ENCODE measurements around the gene PHC1. TPM values are rescaled to one million over a fixed set of nuclear protein-coding genes. Genes with fewer than 3 reads are reported as not detected.

Gene PHC1
- total RNA-seq, 2 donors from 2014 or later: 50.1 to 55.9 TPM

GRCh38 chr12:8890313-8891085 lies 23.8 kb upstream of the PHC1 start:
- no peak for DNase-seq (ENCODE audit: low spot score)
- Histone ChIP-seq H3K36me3 (no peaks in the 10 kb centered on the region), H3K27me3 (replicated peaks; ENCODE audit: insufficient read depth) (no peaks in the 10 kb centered on the region), H3K9me3 (no peaks in the 10 kb centered on the region), H3K27ac (no peak overlapping the region), H3K4me1 (ENCODE audit: control insufficient read depth in 1 of 2, low read depth in 2 of 2) (no peaks in the 10 kb centered on the region), H3K4me3 (peak overlapping the region; percentile 80)
- peak; percentile 82 for TF ChIP-seq CTCF (IDR thresholded peaks at IDR 0.05)
- peak; percentile 58 for ATAC-seq (ENCODE audit: insufficient number of reproducible peaks, low FRiP score, low read depth)

DNA sequence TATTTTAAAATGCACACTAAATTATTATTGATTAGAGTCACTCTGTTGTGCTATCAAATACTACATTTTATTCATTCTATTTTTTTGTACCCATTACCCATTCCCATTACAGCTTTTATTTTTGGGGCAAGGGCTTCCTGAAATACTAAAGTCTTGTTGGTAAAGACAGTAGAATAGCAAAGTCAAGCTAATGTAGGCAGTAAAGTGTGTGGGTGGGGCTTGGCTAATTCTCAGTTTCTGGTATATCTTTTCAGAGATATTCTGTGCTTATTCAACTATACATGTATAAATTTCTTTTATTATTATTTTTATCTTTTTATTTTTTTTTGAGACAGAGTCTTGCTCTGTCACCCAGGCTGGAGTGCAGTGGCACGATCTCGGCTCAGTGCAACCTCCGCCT lies 22.3 kb upstream of the PHC1 start:
- DNase-seq (ENCODE audit: low spot score) (no peak), ATAC-seq (ENCODE audit: insufficient number of reproducible peaks, low FRiP score, low read depth) (no peak)
- Histone ChIP-seq H3K4me1 (ENCODE audit: control insufficient read depth in 1 of 2, low read depth in 2 of 2) (no peaks in the 10 kb centered on the region), H3K36me3 (no peaks in the 10 kb centered on the region), H3K9me3 (no peaks in the 10 kb centered on the region), H3K27ac (no peak overlapping the region), H3K4me3 (no peak overlapping the region), H3K27me3 (replicated peaks; ENCODE audit: insufficient read depth) (no peaks in the 10 kb centered on the region)
- no peak for TF ChIP-seq CTCF (IDR thresholded peaks at IDR 0.05)

DNA sequence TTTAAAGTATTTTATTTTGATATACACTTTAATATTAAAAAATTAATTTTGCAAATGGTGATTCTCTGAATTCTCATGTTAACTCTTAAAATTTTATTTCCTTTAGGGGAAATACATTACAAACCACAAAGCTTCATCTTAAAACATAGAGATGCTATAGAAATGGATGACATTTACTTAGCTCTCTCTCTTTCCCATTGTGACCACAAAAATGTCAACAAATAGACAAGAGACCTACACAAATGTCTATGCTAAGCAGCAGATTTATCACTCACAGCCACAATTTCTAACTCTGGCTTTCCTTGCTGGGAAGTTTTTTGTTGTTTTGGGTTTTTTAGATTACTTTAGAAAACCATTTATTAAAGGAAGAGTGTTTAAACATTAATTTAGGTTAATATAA lies 19.9 kb upstream of the PHC1 start:
- Histone ChIP-seq H3K36me3 (no peaks in the 10 kb centered on the region), H3K9me3 (no peaks in the 10 kb centered on the region), H3K27me3 (replicated peaks; ENCODE audit: insufficient read depth) (no peaks in the 10 kb centered on the region), H3K27ac (no peak overlapping the region), H3K4me3 (no peak overlapping the region), H3K4me1 (ENCODE audit: control insufficient read depth in 1 of 2, low read depth in 2 of 2) (no peaks in the 10 kb centered on the region)
- no peak for DNase-seq (ENCODE audit: low spot score)
- TF ChIP-seq CTCF (IDR thresholded peaks at IDR 0.05): no peak
- no peak for ATAC-seq (ENCODE audit: insufficient number of reproducible peaks, low FRiP score, low read depth)

GRCh38 chr12:8894986-8895385 lies 19.3 kb upstream of the PHC1 start:
- no peaks in the 10 kb centered on the region for H3K4me1 ChIP-seq (ENCODE audit: control insufficient read depth in 1 of 2, low read depth in 2 of 2)
- no peaks in the 10 kb centered on the region for H3K9me3 ChIP-seq
- no peak overlapping the region for H3K27ac ChIP-seq
- no peak overlapping the region for H3K4me3 ChIP-seq
- ATAC-seq (ENCODE audit: insufficient number of reproducible peaks, low FRiP score, low read depth) (no peak), DNase-seq (ENCODE audit: low spot score) (no peak)
- H3K27me3 ChIP-seq (replicated peaks; ENCODE audit: insufficient read depth): no peaks in the 10 kb centered on the region
- H3K36me3 ChIP-seq: no peaks in the 10 kb centered on the region
- TF ChIP-seq CTCF (IDR thresholded peaks at IDR 0.05): no peak

- no peak overlapping the region for H3K27ac ChIP-seq
- no peak overlapping the region for H3K4me3 ChIP-seq
- H3K9me3 ChIP-seq: no peaks in the 10 kb centered on the region
- DNase-seq (ENCODE audit: low spot score) (no peak), ATAC-seq (ENCODE audit: insufficient number of reproducible peaks, low FRiP score, low read depth) (no peak)
- H3K27me3 ChIP-seq (replicated peaks; ENCODE audit: insufficient read depth): no peaks in the 10 kb centered on the region
- H3K36me3 ChIP-seq: no peaks in the 10 kb centered on the region
- no peak for TF ChIP-seq CTCF (IDR thresholded peaks at IDR 0.05)
- no peaks in the 10 kb centered on the region for H3K4me1 ChIP-seq (ENCODE audit: control insufficient read depth in 1 of 2, low read depth in 2 of 2)
Observed at GRCh38 chr12:8897081-8897480, 17.2 kb upstream of the PHC1 start.
